Measurements from ENCODE around the gene TRABD2A.
"Not testable (repeated sequence)": the region's sequence is repeated elsewhere in the genome, so short reads cannot be mapped to it uniquely, and the experiment has no call there.

TRABD2A gene

DNA sequence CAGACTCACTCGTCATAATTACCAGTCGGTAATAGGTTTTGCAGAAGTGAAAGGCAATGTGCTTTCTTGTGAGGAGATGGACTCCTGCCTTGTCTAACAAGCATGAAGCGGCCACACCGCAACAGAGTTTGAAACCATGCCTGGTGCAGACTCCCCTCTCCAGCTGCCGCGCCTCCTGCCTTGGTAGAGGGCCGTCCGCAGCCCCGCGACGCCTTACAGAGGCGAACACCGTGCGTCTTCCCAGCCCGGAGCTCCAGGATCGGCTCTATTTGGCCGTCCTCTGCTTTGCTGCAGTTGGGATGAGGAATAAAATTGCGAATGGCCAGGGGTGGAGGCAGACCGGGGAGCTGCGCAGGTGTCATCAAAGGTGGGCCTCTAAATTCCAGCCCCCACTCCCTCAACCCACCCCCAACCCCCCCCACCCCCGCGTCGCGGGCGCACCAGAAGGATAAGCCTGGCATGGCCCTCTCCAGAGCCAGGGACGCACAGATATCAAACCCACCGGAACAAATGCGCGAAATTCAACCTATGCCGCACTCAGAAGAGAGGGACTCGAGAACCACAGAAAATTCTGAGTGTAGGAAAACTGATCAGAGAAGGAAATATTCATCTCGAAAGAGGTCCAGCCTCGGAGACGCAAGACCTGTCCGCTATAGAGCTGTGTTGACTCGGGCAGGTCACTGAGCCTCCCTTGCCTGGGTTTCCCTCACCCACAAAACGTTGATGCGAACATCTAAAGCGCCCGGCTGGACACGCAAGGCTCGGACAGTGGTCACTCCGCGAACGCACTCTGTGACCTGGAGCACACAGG, 1.1 kb downstream of the TRABD2A start:
- DNase-seq (ENCODE audit: low read depth in 2 of 2) = no peak

GRCh38 chr2:84878896-84879583, 1.8 kb downstream of the TRABD2A start:
- DNase-seq (ENCODE audit: low read depth in 2 of 2) = no peak

GRCh38 chr2:84878459-84878858, 2.4 kb downstream of the TRABD2A start:
- DNase-seq (ENCODE audit: low read depth in 2 of 2) = no peak

DNA sequence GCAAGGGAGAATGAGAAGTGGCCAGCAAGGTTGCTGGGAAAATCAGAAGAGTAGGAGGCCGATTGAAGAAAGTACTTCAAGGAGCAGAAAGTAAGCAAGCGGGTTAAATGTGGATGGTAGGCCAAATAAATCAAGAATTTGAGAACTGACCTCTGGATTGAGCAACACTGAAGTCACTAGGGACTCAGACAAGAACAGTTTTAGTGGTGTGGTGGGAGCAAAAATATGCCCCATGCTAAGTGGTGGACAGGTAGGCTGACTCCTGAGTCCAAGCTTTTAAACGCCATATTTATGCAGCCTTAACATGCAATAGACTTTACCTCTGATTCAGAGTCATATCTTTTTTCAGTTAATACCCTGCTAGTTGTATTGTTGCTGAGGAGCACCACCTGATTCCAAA, 4.5 kb downstream of the TRABD2A start:
- DNase-seq (ENCODE audit: low read depth in 2 of 2) = no peak

- not testable (repeated sequence) for DNase-seq (ENCODE audit: low read depth in 2 of 2)
Measured at GRCh38 chr2:84875619-84876018, 5.3 kb downstream of the TRABD2A start.

- no peak for DNase-seq (ENCODE audit: low read depth in 2 of 2)
Measured at GRCh38 chr2:84875213-84875560, 5.7 kb downstream of the TRABD2A start.

GRCh38 chr2:84874381-84875212, 6.3 kb downstream of the TRABD2A start:
- no peak for DNase-seq (ENCODE audit: low read depth in 2 of 2)

GRCh38 chr2:84873350-84873749, 7.5 kb downstream of the TRABD2A start:
- DNase-seq (ENCODE audit: low read depth in 2 of 2) = no peak

GRCh38 chr2:84872691-84873090, 8.2 kb downstream of the TRABD2A start:
- not testable (repeated sequence) for DNase-seq (ENCODE audit: low read depth in 2 of 2)

DNA sequence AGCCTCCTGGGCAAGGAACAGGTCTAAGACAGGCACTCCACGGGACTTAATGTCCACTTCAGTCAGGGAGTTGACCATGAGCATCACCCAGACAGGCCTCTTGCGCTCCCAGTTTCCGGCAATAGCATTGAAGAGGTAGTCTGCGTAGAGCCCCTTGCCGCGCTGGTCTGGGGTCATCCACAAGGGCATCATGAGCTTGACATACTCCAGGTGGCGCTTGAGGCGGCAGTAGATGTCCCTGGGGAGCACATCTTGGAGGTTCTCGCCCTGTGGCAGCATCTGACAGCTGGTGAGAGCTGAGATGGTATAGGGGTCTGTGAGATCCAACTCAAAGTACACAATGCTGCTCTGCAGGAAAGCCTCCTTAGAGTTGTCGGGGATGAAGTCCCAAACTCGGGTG, 10.6 kb downstream of the TRABD2A start:
- DNase-seq (ENCODE audit: low read depth in 2 of 2) = no peak

GRCh38 chr2:84868327-84868726, 12.6 kb downstream of the TRABD2A start:
- DNase-seq (ENCODE audit: low read depth in 2 of 2) = not testable (repeated sequence)

GRCh38 chr2:84866122-84866521, 14.8 kb downstream of the TRABD2A start:
- DNase-seq (ENCODE audit: low read depth in 2 of 2) = no peak

GRCh38 chr2:84865181-84865783, 15.6 kb downstream of the TRABD2A start:
- DNase-seq (ENCODE audit: low read depth in 2 of 2) = no peak

- DNase-seq (ENCODE audit: low read depth in 2 of 2) = no peak
Measured at GRCh38 chr2:84862006-84862405, 18.9 kb downstream of the TRABD2A start.

- no peak for DNase-seq (ENCODE audit: low read depth in 2 of 2)
Measured at GRCh38 chr2:84861539-84861938, 19.3 kb downstream of the TRABD2A start.

- no peak for DNase-seq (ENCODE audit: low read depth in 2 of 2)
Measured at GRCh38 chr2:84858937-84859336, 21.9 kb downstream of the TRABD2A start.

DNA sequence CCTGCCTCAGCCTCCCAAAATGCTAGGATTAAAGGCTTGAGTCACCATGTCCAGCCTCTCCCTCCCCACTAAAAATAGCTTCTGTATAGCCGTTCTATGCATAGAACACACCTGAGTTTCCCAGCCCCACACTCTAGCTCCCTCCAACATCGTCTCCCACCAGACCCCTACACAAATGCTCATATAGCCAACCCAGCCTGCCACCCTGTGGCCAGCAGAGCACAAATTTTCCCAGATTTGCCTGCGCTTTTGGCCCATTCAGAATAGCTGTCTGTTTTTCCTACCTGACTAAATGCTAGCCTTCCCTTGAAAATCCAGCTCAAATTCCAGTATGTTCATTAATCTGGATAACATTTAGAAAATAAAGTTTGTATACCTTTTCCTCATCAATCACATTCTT, 22.8 kb downstream of the TRABD2A start:
- DNase-seq (ENCODE audit: low read depth in 2 of 2) = no peak

DNA sequence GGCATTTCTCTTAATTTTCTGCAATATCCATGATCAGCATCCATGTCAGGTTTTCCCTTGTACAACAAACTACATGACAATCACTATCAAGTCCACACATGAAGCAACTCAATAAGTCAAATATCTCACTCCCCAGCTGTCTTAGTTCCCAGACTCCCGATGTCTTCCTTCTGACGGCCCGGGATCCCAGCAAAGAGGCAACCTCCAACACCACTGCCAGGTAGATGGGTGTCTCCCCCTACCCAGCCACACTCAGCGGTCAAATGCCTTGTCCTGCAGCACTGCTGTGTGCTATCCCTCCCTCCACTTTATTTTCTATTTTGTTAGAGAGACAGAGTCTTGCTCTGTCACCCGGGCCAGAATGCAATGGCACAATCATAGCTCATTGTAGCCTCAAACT, 23.3 kb downstream of the TRABD2A start:
- DNase-seq (ENCODE audit: low read depth in 2 of 2) = no peak

DNA sequence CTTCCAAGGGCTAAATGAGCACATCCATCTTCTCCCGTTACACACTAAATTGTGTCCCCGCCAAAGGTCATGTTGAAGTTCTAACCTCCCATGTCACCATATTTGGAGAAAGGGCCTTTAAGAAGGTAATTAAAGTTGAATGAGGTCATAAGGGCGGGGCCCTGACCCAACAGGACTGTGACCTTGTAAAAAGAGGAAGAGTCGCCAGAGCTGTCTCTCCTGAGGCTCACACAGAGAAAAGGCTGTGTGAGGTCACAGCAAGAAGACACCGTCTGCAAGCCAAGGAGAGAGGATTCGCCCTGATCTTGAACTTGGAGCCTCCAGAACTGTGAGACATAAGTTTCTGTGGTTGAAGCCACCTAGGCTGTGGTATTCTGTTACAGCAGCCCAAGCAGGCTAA, 24.1 kb downstream of the TRABD2A start:
- no peak for DNase-seq (ENCODE audit: low read depth in 2 of 2)

DNA sequence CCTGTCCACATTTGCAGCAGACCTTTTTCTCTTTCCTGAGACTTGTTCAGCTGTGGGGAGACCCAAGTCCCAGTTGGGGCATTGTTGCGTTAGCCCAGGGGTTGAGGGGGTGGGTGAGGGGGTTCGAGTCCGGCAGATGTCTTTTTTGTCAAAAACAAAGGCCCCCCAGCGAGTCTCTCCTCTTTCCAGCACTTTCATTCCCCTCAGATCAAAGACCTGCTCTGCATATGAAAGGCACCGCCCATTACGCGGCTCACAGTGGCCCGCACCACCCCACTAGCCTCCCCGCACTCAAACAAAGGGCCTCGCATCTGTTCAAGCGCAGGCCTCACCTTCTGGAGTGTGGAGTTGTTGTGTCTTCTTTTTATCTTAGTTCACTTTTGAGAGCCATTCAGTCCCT, 25.2 kb downstream of the TRABD2A start:
- no peak for DNase-seq (ENCODE audit: low read depth in 2 of 2)

- no peak for DNase-seq (ENCODE audit: low read depth in 2 of 2)
Measured at GRCh38 chr2:84854850-84855249, 26.0 kb downstream of the TRABD2A start.

DNA sequence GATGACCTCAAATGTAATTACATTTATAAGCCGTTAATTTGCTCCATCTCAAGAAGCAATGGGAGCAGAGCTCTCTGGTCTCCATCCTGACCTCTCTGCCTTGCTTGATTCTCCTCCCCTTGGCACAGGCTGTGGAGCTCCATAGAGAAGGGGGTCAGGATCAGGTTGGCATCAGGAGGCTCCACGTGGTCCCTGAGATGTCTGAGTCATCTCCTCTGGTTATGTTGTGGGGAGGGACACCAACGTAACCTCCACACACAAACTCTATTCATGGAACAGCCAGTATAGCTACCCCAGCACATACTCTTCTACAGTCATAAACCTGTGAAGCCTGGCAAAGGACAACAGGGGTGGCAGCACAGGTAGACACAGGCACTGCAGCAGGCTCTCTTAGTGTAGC, 29.0 kb downstream of the TRABD2A start:
- no peak for DNase-seq (ENCODE audit: low read depth in 2 of 2)

Measured in stimulated activated CD4-positive, alpha-beta T cell treated with anti-CD3 and anti-CD28 coated beads, Interleukin-1b, Interleukin-23, amount 100 ng/mL, for 4 hours (primary cell).